NOMO-1 treated with DMSO at 0.1 percent for 48 hours (cell line): ENCODE results near the gene SCAANT1.
A peak's percentile ranks its signal among the peaks of the same experiment; 100 is the strongest.

Experiments
- DNase-seq: peaks from one replicate; lab custom pipeline; 2025; ENCODE audit not compliant: unreplicated experiment; lab: John Stamatoyannopoulos, UW

SCAANT1 gene

DNA sequence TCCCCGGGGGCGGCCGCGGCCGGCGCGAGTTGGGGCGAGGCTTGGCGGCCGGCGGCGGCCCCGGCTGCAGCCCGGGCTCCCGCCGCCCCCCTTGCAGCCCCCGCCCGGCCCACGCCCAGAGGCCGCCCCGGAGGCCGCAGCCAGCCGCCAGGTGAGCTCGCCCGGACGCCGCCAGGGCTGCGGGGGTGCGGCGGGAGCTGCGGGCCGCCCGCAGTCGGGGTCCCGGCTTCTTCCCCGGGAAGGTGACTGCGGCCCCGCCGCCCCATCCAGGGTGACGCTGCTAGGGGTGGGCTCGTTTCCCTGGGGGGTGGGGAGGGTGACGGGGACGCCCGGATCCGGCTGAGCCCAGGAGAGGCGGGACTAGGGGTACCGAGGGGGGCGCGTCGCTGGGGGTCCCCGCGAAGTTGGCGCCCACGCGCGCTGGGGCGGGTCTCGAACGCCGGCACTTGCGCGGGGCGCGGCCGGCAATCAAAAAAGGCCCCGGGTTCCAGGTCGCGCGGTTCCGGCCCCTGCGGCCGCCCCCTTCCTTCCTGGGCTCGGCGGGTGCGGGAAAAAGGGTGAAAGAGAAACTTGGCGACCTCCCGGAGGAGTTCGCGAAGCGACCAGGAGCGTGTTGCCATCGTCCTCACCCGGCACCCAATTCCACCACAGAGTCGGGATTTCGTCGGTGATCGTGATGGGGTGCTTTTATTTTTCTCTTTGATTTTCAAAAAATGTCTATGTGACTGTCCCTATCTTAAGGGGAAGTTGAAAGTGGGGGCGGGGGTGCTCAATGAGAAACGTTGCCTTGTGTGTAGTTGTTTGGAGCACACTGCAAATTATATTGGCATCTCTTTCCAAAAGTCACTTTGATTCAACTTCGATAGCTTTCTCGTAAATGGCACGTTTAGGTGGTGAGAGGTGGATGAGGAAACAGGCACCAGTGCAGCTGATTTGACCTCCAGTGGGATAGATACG lies 47.9 kb downstream of the SCAANT1 start:
- DNase-seq, result peak; percentile 50

DNA sequence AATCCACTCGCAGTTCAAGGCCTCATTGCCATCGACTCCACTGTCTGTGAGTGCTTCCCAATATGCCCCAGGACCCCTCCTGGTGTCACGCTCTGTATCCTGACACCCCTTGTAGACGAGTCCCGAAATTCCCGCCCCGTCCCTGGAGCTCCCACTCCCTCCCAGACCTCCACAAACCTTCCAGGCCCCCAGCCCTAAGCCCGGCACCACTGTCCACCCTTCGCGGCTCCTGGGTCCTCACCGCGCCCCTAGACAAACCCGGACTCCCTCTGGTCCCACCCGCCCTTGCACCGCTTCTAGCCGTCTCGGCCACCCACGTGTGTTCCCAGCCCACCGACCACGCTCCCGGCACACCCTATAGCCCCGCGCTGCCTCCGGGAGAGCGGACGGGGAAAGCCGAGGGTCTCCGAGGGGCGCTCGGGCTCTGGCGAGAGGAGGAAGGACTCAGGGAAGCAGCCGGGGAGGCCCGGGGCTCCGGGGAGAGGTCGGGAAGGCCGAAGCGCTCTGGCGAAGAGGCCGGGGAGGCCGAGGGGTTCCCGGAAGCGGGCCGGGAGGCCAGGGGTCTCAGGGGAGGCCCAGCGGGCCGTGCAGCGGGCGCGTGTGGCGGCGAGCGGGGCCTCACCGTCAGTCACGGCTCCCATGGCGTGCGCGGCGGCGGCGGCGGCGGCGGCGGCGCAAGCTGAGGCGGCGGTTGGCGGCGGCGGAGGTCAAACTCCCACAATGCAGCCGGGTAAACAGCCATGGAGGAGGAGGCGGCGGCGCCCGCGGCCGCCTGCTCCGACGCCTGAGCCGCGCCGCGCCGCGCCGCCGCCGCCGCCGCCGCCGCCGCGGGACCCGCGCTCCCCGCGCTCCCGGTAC lies 48.8 kb downstream of the SCAANT1 start, which contains the start of the genes ATXN7 and THOC7:
TSS of gene ATXN7 (plus strand) at position 718 of the 858 bp plus-strand sequence. CDS start 48,732 bp downstream, outside the sequence.
TSS of gene THOC7 (minus strand) at position 656 of the 858 bp plus-strand sequence. CDS start at position 641, 15 bp downstream.
- DNase-seq, result peak; percentile 41

DNA sequence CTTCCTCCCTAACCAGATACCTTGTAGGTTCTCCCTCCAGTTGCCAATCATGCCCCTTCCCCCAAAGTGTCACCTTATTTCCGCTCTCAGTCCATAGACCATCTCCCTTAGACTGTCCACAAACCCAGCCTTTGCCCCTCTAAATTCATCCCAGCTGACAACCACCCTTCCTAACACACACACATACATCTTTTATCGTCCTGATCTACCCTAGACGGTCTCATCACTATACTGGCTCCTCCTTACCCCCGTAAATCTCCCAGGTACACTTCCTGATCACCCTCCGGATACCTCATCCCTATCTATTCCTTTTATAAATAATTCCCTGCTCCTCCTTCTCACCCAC lies 49.4 kb downstream of the SCAANT1 start:
- DNase-seq, result peak; percentile 8
